ENCODE measurements around the gene SOCS2. TPM values are rescaled to one million over a fixed set of nuclear protein-coding genes. Genes with fewer than 3 reads are reported as not detected.

Gene SOCS2
- total and polyA plus RNA-seq, 2 donors (not counting 3 experiments of a cell fraction or from before 2014, with no cell fraction given), result 2.4 to 5.6 TPM

- no peak for TF ChIP-seq FOS (IDR thresholded peaks at IDR 0.05; ENCODE audit: borderline replicate concordance, insufficient read depth, low read length)
- TF ChIP-seq, protein P1, sequence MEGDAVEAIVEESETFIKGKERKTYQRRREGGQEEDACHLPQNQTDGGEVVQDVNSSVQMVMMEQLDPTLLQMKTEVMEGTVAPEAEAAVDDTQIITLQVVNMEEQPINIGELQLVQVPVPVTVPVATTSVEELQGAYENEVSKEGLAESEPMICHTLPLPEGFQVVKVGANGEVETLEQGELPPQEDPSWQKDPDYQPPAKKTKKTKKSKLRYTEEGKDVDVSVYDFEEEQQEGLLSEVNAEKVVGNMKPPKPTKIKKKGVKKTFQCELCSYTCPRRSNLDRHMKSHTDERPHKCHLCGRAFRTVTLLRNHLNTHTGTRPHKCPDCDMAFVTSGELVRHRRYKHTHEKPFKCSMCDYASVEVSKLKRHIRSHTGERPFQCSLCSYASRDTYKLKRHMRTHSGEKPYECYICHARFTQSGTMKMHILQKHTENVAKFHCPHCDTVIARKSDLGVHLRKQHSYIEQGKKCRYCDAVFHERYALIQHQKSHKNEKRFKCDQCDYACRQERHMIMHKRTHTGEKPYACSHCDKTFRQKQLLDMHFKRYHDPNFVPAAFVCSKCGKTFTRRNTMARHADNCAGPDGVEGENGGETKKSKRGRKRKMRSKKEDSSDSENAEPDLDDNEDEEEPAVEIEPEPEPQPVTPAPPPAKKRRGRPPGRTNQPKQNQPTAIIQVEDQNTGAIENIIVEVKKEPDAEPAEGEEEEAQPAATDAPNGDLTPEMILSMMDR (IDR thresholded peaks at IDR 0.05; ENCODE audit: extremely low read depth in 1 of 2, insufficient read depth in 1 of 2, low read depth in 1 of 2, low read length in 2 of 2), result no peak
- TF ChIP-seq POLR2AphosphoS5 (IDR thresholded peaks at IDR 0.05; ENCODE audit: insufficient read depth, low read depth, low read length), result no peak
- ChIA-PET POLR2A (no interaction called here), CTCF (interaction anchor here (1.0 kb wide), 1 partner anchor 15 kb away, joined by 3 read pairs; no protein-coding TSS in a partner anchor)
- Histone ChIP-seq H3K4me2 (ENCODE audit: insufficient read depth, low read length) (no peak overlapping the region), H3K27me3 (ENCODE audit: control insufficient read depth in 2 of 2, insufficient read depth in 2 of 2, low read length in 2 of 2) (peaks cover 2 to 4% of the 10 kb centered on the region in 2 experiments), H4K20me1 (replicated peaks; ENCODE audit: control insufficient read depth, extremely low read depth, insufficient read depth, low read length) (no peaks in the 10 kb centered on the region), H3K79me2 (ENCODE audit: control insufficient read depth, insufficient read depth, low read length) (no peaks in the 10 kb centered on the region), H3K36me3 (ENCODE audit: control insufficient read depth in 2 of 2, extremely low read depth in 1 of 2, insufficient read depth in 2 of 2, low read length in 2 of 2) (no peaks in the 10 kb centered on the region), H3K9ac (replicated peaks; ENCODE audit: extremely low read depth, insufficient read depth, low read length) (no peak overlapping the region), H3K4me3 (replicated peaks in 1 of 3; ENCODE audit: insufficient read depth in 1 of 3, low read depth in 1 of 3, low read length in 3 of 3) (no peak overlapping the region), H3K9me3 (replicated peaks; ENCODE audit: control insufficient read depth, insufficient read depth, low read length) (no peaks in the 10 kb centered on the region), H3K4me1 (ENCODE audit: control insufficient read depth, extremely low read depth, insufficient read depth, low read length) (no peaks in the 10 kb centered on the region), H2AFZ (ENCODE audit: low read depth, low read length) (no peak overlapping the region), H3K27ac (ENCODE audit: insufficient read depth, low read depth, low read length) (no peak overlapping the region), H3K9me1 (replicated peaks; ENCODE audit: control insufficient read depth, extremely low read depth, insufficient read depth, low read length) (no peaks in the 10 kb centered on the region)
- DNase-seq (ENCODE audit: low read depth, low spot score) (no peak), FAIRE-seq (no peak)
- dilution Hi-C loops (cut with MboI; ENCODE audit: extremely low pct_ligation_motif_present, low sequenced_read_pairs) (no loop called here), intact Hi-C loops (cut with micrococcal nuclease) (no loop called here)
- BruUV-seq (replicated peaks), result no TSS peak
Measured at GRCh38 chr12:93601591-93601990, 29.1 kb downstream of the SOCS2 start.

- DNase-seq (ENCODE audit: low read depth, low spot score) (no peak), FAIRE-seq (no peak)
- Histone ChIP-seq H2AFZ (ENCODE audit: low read depth, low read length) (no peak overlapping the region), H3K27ac (ENCODE audit: insufficient read depth, low read depth, low read length) (no peak overlapping the region), H3K9ac (replicated peaks; ENCODE audit: extremely low read depth, insufficient read depth, low read length) (no peak overlapping the region), H3K79me2 (ENCODE audit: control insufficient read depth, insufficient read depth, low read length) (no peaks in the 10 kb centered on the region), H3K4me3 (replicated peaks in 1 of 3; ENCODE audit: insufficient read depth in 1 of 3, low read depth in 1 of 3, low read length in 3 of 3) (no peak overlapping the region), H3K4me1 (ENCODE audit: control insufficient read depth, extremely low read depth, insufficient read depth, low read length) (no peaks in the 10 kb centered on the region), H3K9me3 (replicated peaks; ENCODE audit: control insufficient read depth, insufficient read depth, low read length) (no peaks in the 10 kb centered on the region), H3K4me2 (ENCODE audit: insufficient read depth, low read length) (no peak overlapping the region), H3K36me3 (ENCODE audit: control insufficient read depth in 2 of 2, extremely low read depth in 1 of 2, insufficient read depth in 2 of 2, low read length in 2 of 2) (no peaks in the 10 kb centered on the region), H3K9me1 (replicated peaks; ENCODE audit: control insufficient read depth, extremely low read depth, insufficient read depth, low read length) (no peaks in the 10 kb centered on the region), H3K27me3 (ENCODE audit: control insufficient read depth in 2 of 2, insufficient read depth in 2 of 2, low read length in 2 of 2) (peaks cover 4 to 6% of the 10 kb centered on the region in 2 experiments), H4K20me1 (replicated peaks; ENCODE audit: control insufficient read depth, extremely low read depth, insufficient read depth, low read length) (no peaks in the 10 kb centered on the region)
- ChIA-PET CTCF (interaction anchor here (1.3 kb wide), 1 partner anchor 100 kb away, joined by 3 read pairs; no protein-coding TSS in a partner anchor), POLR2A (no interaction called here)
- intact Hi-C loops (cut with micrococcal nuclease), result no loop called here
- TF ChIP-seq, protein P1 (IDR thresholded peaks at IDR 0.05; ENCODE audit: extremely low read depth in 1 of 2, insufficient read depth in 1 of 2, low read depth in 1 of 2, low read length in 2 of 2), result no peak
- TF ChIP-seq MAX (IDR thresholded peaks at IDR 0.05; ENCODE audit: insufficient read depth, insufficient read length) (no peak), POLR2A (IDR thresholded peaks at IDR 0.05; ENCODE audit: low read depth, low read length) (no peak), POLR2AphosphoS5 (IDR thresholded peaks at IDR 0.05; ENCODE audit: insufficient read depth, low read depth, low read length) (no peak), MYC (IDR thresholded peaks at IDR 0.05; ENCODE audit: low read depth, low read length) (no peak)
- BruUV-seq (replicated peaks), result no TSS peak
- dilution Hi-C loops (cut with MboI; ENCODE audit: extremely low pct_ligation_motif_present, low sequenced_read_pairs), result no loop called here
Measured at GRCh38 chr12:93602897-93603668, 30.6 kb downstream of the SOCS2 start.

Data from endothelial cell of umbilical vein (primary cell).